Osteoblast (primary cell): Measurements from ENCODE around the gene NEK4. TPM values are rescaled to one million over a fixed set of nuclear protein-coding genes. Genes with fewer than 3 reads are reported as not detected.
"Not testable (repeated sequence)": the region's sequence is repeated elsewhere in the genome, so short reads cannot be mapped to it uniquely, and the experiment has no call there.

Experiments used
- DNase-seq: peaks from one replicate; pipeline ENCODE4 v3.0.0; 2011; ENCODE audit warnings: low spot score, mixed read lengths; ENCODE audit not compliant: insufficient read length; ENCODE audit errors: missing footprints
- H2AFZ ChIP-seq: 2 replicates; pipeline ENCODE4 v1.6.0; 2011; ENCODE audit warnings: mild to moderate bottlenecking, low read length
- H3K27ac ChIP-seq: 2 replicates; pipeline ENCODE4 v1.5.1; 2011; ENCODE audit warnings: mild to moderate bottlenecking, low read depth, low read length, moderate library complexity
- H3K27me3 ChIP-seq: 2 replicates; pipeline ENCODE4 v1.6.0; 2012; ENCODE audit warnings: mild to moderate bottlenecking, control low read depth, inconsistent platforms, low read length, moderate library complexity; ENCODE audit not compliant: insufficient read depth
- H3K36me3 ChIP-seq: 2 replicates; pipeline ENCODE4 v1.5.1; 2011; ENCODE audit warnings: mild to moderate bottlenecking, low read length, control low read depth, moderate library complexity; ENCODE audit not compliant: insufficient read depth
- H3K4me1 ChIP-seq: 2 replicates; pipeline ENCODE4 v1.5.1; 2011; ENCODE audit warnings: mild to moderate bottlenecking, low read length, control low read depth, moderate library complexity; ENCODE audit not compliant: insufficient read depth
- H3K4me2 ChIP-seq: 2 replicates; pipeline ENCODE4 v1.6.0; 2011; ENCODE audit warnings: mild to moderate bottlenecking, low read length; ENCODE audit not compliant: insufficient read depth
- H3K4me3 ChIP-seq: fragments of 200-600 bp; sonication (generic); 3 replicates; pipeline ENCODE4 v1.5.1; 2012; ENCODE audit warnings: mild to moderate bottlenecking, low read length, inconsistent platforms; ENCODE audit not compliant: insufficient read depth
- H3K79me2 ChIP-seq: 2 replicates; pipeline ENCODE4 v1.6.0; 2012; ENCODE audit warnings: mild to moderate bottlenecking, low read length, control low read depth, inconsistent platforms; ENCODE audit not compliant: insufficient read depth
- H3K9me3 ChIP-seq: 2 replicates; pipeline ENCODE4 v1.5.1; 2011; ENCODE audit warnings: low read depth, low read length, control low read depth
- H4K20me1 ChIP-seq: 2 replicates; pipeline ENCODE4 v1.6.0; 2012; ENCODE audit warnings: mild to moderate bottlenecking, low read length, control low read depth; ENCODE audit not compliant: insufficient read depth
- total RNA-seq: library from RNA; depleted of rRNA; stranded (reverse); fragments of >200 nt; gene quantifications from 2 replicates; pipeline ENCODE4 v1.2.3, GENCODE V29; 2012
- TF ChIP-seq, protein P1 (sequence below): IDR thresholded peaks from 2 replicates; pipeline ENCODE4 v1.5.1; 2011; ENCODE audit warnings: mild to moderate bottlenecking, low read depth, low read length, moderate library complexity; ENCODE audit errors: extremely low read depth

Gene NEK4
- total RNA-seq, 1 donor, result 24.6 TPM

DNA sequence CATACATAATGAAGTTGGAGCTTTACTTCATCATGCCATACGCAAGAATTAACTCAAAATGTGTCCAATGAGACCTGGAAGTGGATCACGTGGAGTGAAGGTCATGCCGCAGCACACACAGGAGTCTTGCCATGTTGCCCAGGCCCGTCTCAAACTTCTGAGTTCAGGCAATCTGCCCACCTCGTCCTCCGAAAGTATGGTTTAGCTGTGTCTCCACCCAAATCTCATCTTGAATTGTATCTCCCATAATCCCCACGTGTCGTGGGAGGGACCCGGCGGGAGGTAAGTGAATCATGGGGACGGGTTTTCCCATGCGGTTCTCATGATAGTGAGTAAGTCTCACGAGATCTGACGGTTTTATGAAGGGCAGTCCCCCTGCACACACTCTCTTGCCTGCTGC, 39.1 kb downstream of the NEK4 start:
- no peaks in the 10 kb centered on the region for H3K79me2 ChIP-seq
- no peaks in the 10 kb centered on the region for H3K27me3 ChIP-seq
- H3K36me3 ChIP-seq, result peaks cover 36% of the 10 kb centered on the region
- no peak overlapping the region for H3K4me3 ChIP-seq
- DNase-seq, result no peak
- H3K4me2 ChIP-seq, result no peak overlapping the region
- TF ChIP-seq, protein P1, sequence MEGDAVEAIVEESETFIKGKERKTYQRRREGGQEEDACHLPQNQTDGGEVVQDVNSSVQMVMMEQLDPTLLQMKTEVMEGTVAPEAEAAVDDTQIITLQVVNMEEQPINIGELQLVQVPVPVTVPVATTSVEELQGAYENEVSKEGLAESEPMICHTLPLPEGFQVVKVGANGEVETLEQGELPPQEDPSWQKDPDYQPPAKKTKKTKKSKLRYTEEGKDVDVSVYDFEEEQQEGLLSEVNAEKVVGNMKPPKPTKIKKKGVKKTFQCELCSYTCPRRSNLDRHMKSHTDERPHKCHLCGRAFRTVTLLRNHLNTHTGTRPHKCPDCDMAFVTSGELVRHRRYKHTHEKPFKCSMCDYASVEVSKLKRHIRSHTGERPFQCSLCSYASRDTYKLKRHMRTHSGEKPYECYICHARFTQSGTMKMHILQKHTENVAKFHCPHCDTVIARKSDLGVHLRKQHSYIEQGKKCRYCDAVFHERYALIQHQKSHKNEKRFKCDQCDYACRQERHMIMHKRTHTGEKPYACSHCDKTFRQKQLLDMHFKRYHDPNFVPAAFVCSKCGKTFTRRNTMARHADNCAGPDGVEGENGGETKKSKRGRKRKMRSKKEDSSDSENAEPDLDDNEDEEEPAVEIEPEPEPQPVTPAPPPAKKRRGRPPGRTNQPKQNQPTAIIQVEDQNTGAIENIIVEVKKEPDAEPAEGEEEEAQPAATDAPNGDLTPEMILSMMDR, result no peak
- H3K27ac ChIP-seq, result no peak overlapping the region
- no peaks in the 10 kb centered on the region for H3K4me1 ChIP-seq
- H3K9me3 ChIP-seq, result peaks cover 5% of the 10 kb centered on the region
- no peak overlapping the region for H2AFZ ChIP-seq
- no peaks in the 10 kb centered on the region for H4K20me1 ChIP-seq

DNA sequence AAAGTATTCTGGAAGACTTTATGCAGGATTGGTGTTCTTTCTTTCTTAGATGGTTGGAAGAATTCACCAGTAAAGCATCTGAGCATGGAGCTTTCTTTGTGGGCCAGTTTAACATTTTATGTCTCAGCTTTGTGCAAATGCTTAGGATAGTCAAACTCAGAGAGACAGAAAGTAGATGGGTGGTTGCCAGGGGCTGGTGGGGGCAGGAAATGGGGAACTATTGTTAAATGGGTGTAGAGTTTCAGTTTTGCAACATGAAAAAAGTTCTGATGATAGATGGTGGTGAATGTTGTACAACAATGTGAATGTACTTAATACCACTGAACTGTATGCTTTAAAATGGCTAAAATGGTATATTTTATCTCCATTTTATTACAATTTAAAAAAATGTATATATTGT, 40.1 kb downstream of the NEK4 start:
- H3K4me3 ChIP-seq, result no peak overlapping the region
- H3K36me3 ChIP-seq, result peaks cover 32% of the 10 kb centered on the region
- H4K20me1 ChIP-seq, result no peaks in the 10 kb centered on the region
- H3K27me3 ChIP-seq, result no peaks in the 10 kb centered on the region
- no peaks in the 10 kb centered on the region for H3K79me2 ChIP-seq
- no peaks in the 10 kb centered on the region for H3K4me1 ChIP-seq
- no peak overlapping the region for H3K4me2 ChIP-seq
- no peak for DNase-seq
- TF ChIP-seq, protein P1, result no peak
- H2AFZ ChIP-seq, result no peak overlapping the region
- peaks cover 5% of the 10 kb centered on the region for H3K9me3 ChIP-seq
- H3K27ac ChIP-seq, result no peak overlapping the region

- H2AFZ ChIP-seq, H3K79me2 ChIP-seq, H3K9me3 ChIP-seq, H3K27me3 ChIP-seq, H3K4me2 ChIP-seq, H3K27ac ChIP-seq, DNase-seq, H3K4me3 ChIP-seq, H4K20me1 ChIP-seq, H3K4me1 ChIP-seq: not testable (repeated sequence)
- H3K36me3 ChIP-seq, result peaks cover 21% of the 10 kb centered on the region
Observed at GRCh38 chr3:52728753-52729152, 42.0 kb downstream of the NEK4 start.

DNA sequence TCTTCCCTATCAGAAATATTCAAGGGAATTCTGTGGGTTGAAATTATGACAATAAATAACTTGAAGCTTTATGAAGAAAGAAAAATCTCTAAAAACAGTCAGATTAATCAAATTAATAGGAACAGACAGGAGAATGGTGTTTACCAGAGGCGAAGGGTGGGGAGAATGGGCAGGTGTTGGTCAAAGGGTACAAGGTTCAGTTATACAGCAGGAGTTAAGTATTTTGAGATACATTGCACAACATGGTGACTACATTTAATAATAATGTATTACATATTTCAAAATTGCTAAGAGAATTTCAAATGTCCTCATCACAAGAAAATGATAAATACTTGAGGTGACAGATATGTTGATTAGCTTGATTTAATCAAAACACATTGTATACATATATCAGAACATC, 46.2 kb downstream of the NEK4 start:
- TF ChIP-seq, protein P1, result no peak

More for the DNA sequence above, 46.2 kb downstream of the NEK4 start:
- Histone ChIP-seq H3K4me3 (no peak overlapping the region), H4K20me1 (no peaks in the 10 kb centered on the region), H3K4me1 (no peaks in the 10 kb centered on the region), H3K27ac (no peak overlapping the region), H3K36me3 (no peaks in the 10 kb centered on the region), H2AFZ (no peak overlapping the region), H3K79me2 (no peaks in the 10 kb centered on the region), H3K4me2 (no peak overlapping the region), H3K27me3 (no peaks in the 10 kb centered on the region), H3K9me3 (no peaks in the 10 kb centered on the region)
- DNase-seq, result no peak
